CD8-positive, alpha-beta memory T cell (primary cell): Measurements from ENCODE around the gene SFSWAP. TPM values are rescaled to one million over a fixed set of nuclear protein-coding genes. Genes with fewer than 3 reads are reported as not detected.

Experiments
- CTCF ChIA-PET: fragments of 350-600 bp; sonication (Branson Sonifier 250); formaldehyde crosslinking; loops from one replicate; lab custom pipeline; 2021; ENCODE audit warnings: antibody characterized with exemption; lab: Charles Lee
- POLR2A ChIA-PET: fragments of 350-600 bp; sonication (Branson Sonifier 250); formaldehyde crosslinking; loops from one replicate; lab custom pipeline; 2021; ENCODE audit warnings: antibody characterized with exemption; lab: Charles Lee
- DNase-seq, 5 donors: peaks; one replicate each; pipeline versions ENCODE4 v3.0.0 to v3.0.0-alpha.2; 2020 to 2022; ENCODE audit warnings: mixed read lengths in 1 of 5
- H3K27ac ChIP-seq: one replicate; pipeline ENCODE4 v1.7.0; 2013; ENCODE audit warnings: low read depth, mild to moderate bottlenecking, low read length, moderate library complexity
- H3K27me3 ChIP-seq: 2 replicates; pipeline ENCODE4 v1.7.0; 2013; ENCODE audit warnings: low read length, mild to moderate bottlenecking; ENCODE audit not compliant: insufficient read depth, poor library complexity, severe bottlenecking
- H3K36me3 ChIP-seq: 2 replicates; pipeline ENCODE4 v1.7.0; 2013; ENCODE audit warnings: mild to moderate bottlenecking, low read length, moderate library complexity; ENCODE audit not compliant: insufficient read depth
- H3K4me1 ChIP-seq: 2 replicates; pipeline ENCODE4 v1.7.0; 2013; ENCODE audit warnings: mild to moderate bottlenecking, low read length, moderate library complexity; ENCODE audit not compliant: insufficient read depth
- H3K4me3 ChIP-seq: 2 replicates; pipeline ENCODE4 v1.7.0; 2013; ENCODE audit warnings: mild to moderate bottlenecking, low read length
- H3K9me3 ChIP-seq: 2 replicates; pipeline ENCODE4 v1.7.0; 2013; ENCODE audit warnings: mild to moderate bottlenecking, low read length
- H3K27ac Mint-ChIP-seq, 8 donors: one replicate each; pipeline ENCODE4 v1.8.0; 2020 to 2021; ENCODE audit warnings: mixed read lengths in 8 of 8, mild to moderate bottlenecking in 6 of 8, inconsistent platforms in 3 of 8, moderate library complexity in 3 of 8
- H3K27me3 Mint-ChIP-seq, 2 donors: one replicate each; pipeline ENCODE4 v1.8.0; 2020 to 2021; ENCODE audit warnings: mixed read lengths in 2 of 2, mild to moderate bottlenecking in 1 of 2, moderate library complexity in 1 of 2
- H3K36me3 Mint-ChIP-seq, 3 donors: one replicate each; pipeline ENCODE4 v1.8.0; 2020 to 2021; ENCODE audit warnings: mixed read lengths in 3 of 3, inconsistent platforms in 1 of 3, mild to moderate bottlenecking in 1 of 3
- H3K4me1 Mint-ChIP-seq, 3 donors: one replicate each; pipeline ENCODE4 v1.8.0; 2020 to 2021; ENCODE audit warnings: mixed read lengths in 3 of 3, inconsistent platforms in 1 of 3, mild to moderate bottlenecking in 1 of 3
- H3K4me3 Mint-ChIP-seq, 7 donors: one replicate each; pipeline ENCODE4 v1.8.0; 2020 to 2021; ENCODE audit warnings: mixed read lengths in 7 of 7, mild to moderate bottlenecking in 6 of 7, moderate library complexity in 4 of 7, inconsistent platforms in 2 of 7
- H3K9me3 Mint-ChIP-seq, 5 donors: one replicate each; pipeline ENCODE4 v1.8.0; 2020 to 2022; ENCODE audit warnings: mixed read lengths in 5 of 5, mild to moderate bottlenecking in 3 of 5, moderate library complexity in 2 of 5, inconsistent platforms in 1 of 5
- polyA plus RNA-seq: library from polyadenylated mRNA; unstranded; fragments of 300-500 nt; fragmentation: Illumina TruSeq; gene quantifications from one replicate; pipeline ENCODE4 v1.2.3, GENCODE V29; 2021
- total RNA-seq, 2 experiments: library from RNA; stranded (reverse); gene quantifications; one replicate each; pipeline ENCODE4 v1.2.3, GENCODE V29; 2021

The SFSWAP gene
- total and polyA plus RNA-seq, 3 experiments from 2014 or later: 22.6 to 65.2 (median 63.3) TPM

- no peak for DNase-seq
- Mint-ChIP-seq H3K27me3 (peaks cover 8 to 10% of the 10 kb centered on the region in 2 donors), H3K27ac (no peak overlapping the region), H3K4me1 (no peaks in the 10 kb centered on the region), H3K4me3 (no peak overlapping the region), H3K9me3 (no peaks in the 10 kb centered on the region), H3K36me3 (no peaks in the 10 kb centered on the region)
- H3K27me3 ChIP-seq: no peaks in the 10 kb centered on the region
- no peak overlapping the region for H3K4me3 ChIP-seq
- H3K4me1 ChIP-seq: no peaks in the 10 kb centered on the region
- H3K9me3 ChIP-seq: no peaks in the 10 kb centered on the region
- H3K27ac ChIP-seq: no peak overlapping the region
- H3K36me3 ChIP-seq: no peaks in the 10 kb centered on the region
- POLR2A ChIA-PET: no interaction called here
- CTCF ChIA-PET: no interaction called here
Observed at GRCh38 chr12:131836714-131837397, 126.0 kb downstream of the SFSWAP start.

- Mint-ChIP-seq H3K27me3 (no peaks in the 10 kb centered on the region), H3K9me3 (no peaks in the 10 kb centered on the region), H3K4me3 (no peak overlapping the region), H3K4me1 (no peaks in the 10 kb centered on the region), H3K36me3 (no peaks in the 10 kb centered on the region), H3K27ac (no peak overlapping the region)
- Histone ChIP-seq H3K27me3 (no peaks in the 10 kb centered on the region), H3K36me3 (no peaks in the 10 kb centered on the region), H3K4me3 (no peak overlapping the region), H3K4me1 (no peaks in the 10 kb centered on the region), H3K27ac (no peak overlapping the region), H3K9me3 (no peaks in the 10 kb centered on the region)
- DNase-seq: no peak
- ChIA-PET CTCF (no interaction called here), POLR2A (no interaction called here)
Observed at GRCh38 chr12:131840643-131841416, 129.9 kb downstream of the SFSWAP start.

DNA sequence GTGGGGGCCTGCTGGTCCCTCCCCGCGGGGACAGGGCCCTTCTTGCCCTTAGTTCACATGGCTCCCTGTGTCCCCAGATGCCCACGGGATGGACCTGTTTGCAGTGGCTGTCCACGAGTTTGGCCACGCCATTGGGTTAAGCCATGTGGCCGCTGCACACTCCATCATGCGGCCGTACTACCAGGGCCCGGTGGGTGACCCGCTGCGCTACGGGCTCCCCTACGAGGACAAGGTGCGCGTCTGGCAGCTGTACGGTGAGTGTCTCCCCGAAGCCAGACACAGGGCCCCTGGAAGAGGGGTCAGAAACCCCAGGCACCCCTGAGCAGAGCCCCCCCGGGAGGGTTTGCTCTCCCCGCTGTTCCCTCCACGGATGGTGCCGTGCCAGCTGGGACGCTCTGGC, 130.7 kb downstream of the SFSWAP start:
- no peaks in the 10 kb centered on the region for H3K36me3 Mint-ChIP-seq
- H3K27ac Mint-ChIP-seq: no peak overlapping the region
- Histone ChIP-seq H3K27me3 (no peaks in the 10 kb centered on the region), H3K4me3 (no peak overlapping the region), H3K4me1 (no peaks in the 10 kb centered on the region), H3K9me3 (no peaks in the 10 kb centered on the region), H3K36me3 (no peaks in the 10 kb centered on the region), H3K27ac (no peak overlapping the region)
- DNase-seq: no peak
- POLR2A ChIA-PET: no interaction called here
- no peaks in the 10 kb centered on the region for H3K4me1 Mint-ChIP-seq
- H3K27me3 Mint-ChIP-seq: peaks cover 0 to 2% of the 10 kb centered on the region in 2 donors
- no peaks in the 10 kb centered on the region for H3K9me3 Mint-ChIP-seq
- CTCF ChIA-PET: no interaction called here
- H3K4me3 Mint-ChIP-seq: no peak overlapping the region

GRCh38 chr12:131842169-131842568, 131.3 kb downstream of the SFSWAP start:
- DNase-seq: no peak
- ChIA-PET CTCF (no interaction called here), POLR2A (no interaction called here)
- no peaks in the 10 kb centered on the region for H3K4me1 ChIP-seq
- H3K36me3 ChIP-seq: no peaks in the 10 kb centered on the region
- no peaks in the 10 kb centered on the region for H3K27me3 ChIP-seq
- no peak overlapping the region for H3K4me3 Mint-ChIP-seq
- no peak overlapping the region for H3K4me3 ChIP-seq
- H3K9me3 ChIP-seq: no peaks in the 10 kb centered on the region
- H3K9me3 Mint-ChIP-seq: no peaks in the 10 kb centered on the region
- H3K27ac ChIP-seq: no peak overlapping the region
- no peaks in the 10 kb centered on the region for H3K36me3 Mint-ChIP-seq
- no peak overlapping the region for H3K27ac Mint-ChIP-seq
- no peaks in the 10 kb centered on the region for H3K4me1 Mint-ChIP-seq
- peaks cover 0 to 2% of the 10 kb centered on the region in 2 donors for H3K27me3 Mint-ChIP-seq

GRCh38 chr12:131843527-131843926, 132.6 kb downstream of the SFSWAP start:
- Mint-ChIP-seq H3K27me3 (peaks cover 0 to 2% of the 10 kb centered on the region in 2 donors), H3K4me3 (no peak overlapping the region), H3K36me3 (no peaks in the 10 kb centered on the region), H3K9me3 (no peaks in the 10 kb centered on the region), H3K4me1 (no peaks in the 10 kb centered on the region), H3K27ac (no peak overlapping the region)
- Histone ChIP-seq H3K36me3 (no peaks in the 10 kb centered on the region), H3K27ac (no peak overlapping the region), H3K27me3 (no peaks in the 10 kb centered on the region), H3K4me1 (no peaks in the 10 kb centered on the region), H3K4me3 (no peak overlapping the region), H3K9me3 (no peaks in the 10 kb centered on the region)
- ChIA-PET POLR2A (no interaction called here), CTCF (no interaction called here)
- no peak for DNase-seq

DNA sequence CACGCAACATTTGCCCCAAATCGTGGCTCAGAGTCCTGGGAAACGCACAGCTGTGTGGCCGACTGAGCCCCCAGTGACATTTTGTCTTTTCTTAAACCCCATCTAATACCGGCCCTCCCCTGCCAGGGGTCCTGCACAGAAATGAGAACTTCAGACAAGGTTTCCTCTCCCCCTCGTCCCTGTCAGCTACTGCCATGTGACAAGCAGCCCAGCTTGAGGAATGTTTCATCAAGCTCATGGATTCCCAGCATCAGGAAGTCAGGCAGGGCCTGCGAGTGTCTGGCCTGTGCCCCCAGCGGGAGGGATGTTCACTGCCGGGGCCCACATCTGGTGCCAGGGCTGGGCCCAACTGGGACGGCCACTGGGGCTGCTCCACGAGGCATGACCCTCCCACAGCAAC, 133.2 kb downstream of the SFSWAP start:
- H3K4me1 ChIP-seq: no peaks in the 10 kb centered on the region
- H3K27ac Mint-ChIP-seq: no peak overlapping the region
- H3K36me3 Mint-ChIP-seq: no peaks in the 10 kb centered on the region
- ChIA-PET CTCF (no interaction called here), POLR2A (no interaction called here)
- no peaks in the 10 kb centered on the region for H3K4me1 Mint-ChIP-seq
- no peak overlapping the region for H3K4me3 Mint-ChIP-seq
- H3K27me3 ChIP-seq: no peaks in the 10 kb centered on the region
- no peaks in the 10 kb centered on the region for H3K36me3 ChIP-seq
- H3K27me3 Mint-ChIP-seq: peaks cover 0 to 2% of the 10 kb centered on the region in 2 donors
- H3K27ac ChIP-seq: no peak overlapping the region
- no peaks in the 10 kb centered on the region for H3K9me3 Mint-ChIP-seq
- no peak for DNase-seq
- H3K4me3 ChIP-seq: no peak overlapping the region
- no peaks in the 10 kb centered on the region for H3K9me3 ChIP-seq

DNA sequence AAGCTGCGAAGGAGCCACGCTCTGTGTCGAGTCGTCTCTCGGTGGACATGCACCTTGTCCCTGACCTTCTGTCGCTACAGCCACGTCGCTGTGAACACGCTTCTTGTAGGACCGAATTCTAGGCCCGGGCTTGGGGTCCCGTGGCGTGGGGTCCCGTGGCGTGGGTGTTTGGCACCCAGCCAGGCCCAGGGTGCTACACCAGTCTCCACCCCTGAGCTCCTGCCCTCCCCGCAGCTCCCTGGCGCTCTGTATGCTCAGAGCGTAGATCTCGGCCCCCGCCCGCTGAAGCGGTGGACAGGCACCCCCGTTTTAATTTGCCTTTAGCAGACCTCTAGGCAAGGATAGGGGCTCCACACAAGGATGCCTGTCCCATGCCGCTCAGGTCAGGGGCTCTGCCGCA, 133.8 kb downstream of the SFSWAP start:
- H3K9me3 Mint-ChIP-seq: no peaks in the 10 kb centered on the region
- no peak overlapping the region for H3K4me3 ChIP-seq
- no peaks in the 10 kb centered on the region for H3K9me3 ChIP-seq
- H3K27ac Mint-ChIP-seq: no peak overlapping the region
- no peaks in the 10 kb centered on the region for H3K4me1 ChIP-seq
- H3K27ac ChIP-seq: no peak overlapping the region
- no peaks in the 10 kb centered on the region for H3K36me3 ChIP-seq
- DNase-seq: no peak
- no peaks in the 10 kb centered on the region for H3K4me1 Mint-ChIP-seq
- H3K27me3 Mint-ChIP-seq: peaks cover 0 to 2% of the 10 kb centered on the region in 2 donors
- no peak overlapping the region for H3K4me3 Mint-ChIP-seq
- CTCF ChIA-PET: no interaction called here
- POLR2A ChIA-PET: no interaction called here
- no peaks in the 10 kb centered on the region for H3K27me3 ChIP-seq
- H3K36me3 Mint-ChIP-seq: no peaks in the 10 kb centered on the region

- Mint-ChIP-seq H3K9me3 (no peaks in the 10 kb centered on the region), H3K27me3 (peaks cover 0 to 2% of the 10 kb centered on the region in 2 donors), H3K4me1 (no peaks in the 10 kb centered on the region), H3K4me3 (no peak overlapping the region), H3K36me3 (no peaks in the 10 kb centered on the region), H3K27ac (no peak overlapping the region)
- ChIA-PET POLR2A (no interaction called here), CTCF (no interaction called here)
- Histone ChIP-seq H3K4me1 (no peaks in the 10 kb centered on the region), H3K9me3 (no peaks in the 10 kb centered on the region), H3K4me3 (no peak overlapping the region), H3K27me3 (no peaks in the 10 kb centered on the region), H3K36me3 (no peaks in the 10 kb centered on the region), H3K27ac (no peak overlapping the region)
- no peak for DNase-seq
Observed at GRCh38 chr12:131845121-131845520, 134.2 kb downstream of the SFSWAP start.
